ENCODE results near the gene ARID5A. TPM values are rescaled to one million over a fixed set of nuclear protein-coding genes. Genes with fewer than 3 reads are reported as not detected.
"Not testable (repeated sequence)": the region's sequence is repeated elsewhere in the genome, so short reads cannot be mapped to it uniquely, and the experiment has no call there.

The ARID5A gene
- total RNA-seq, 2 experiments from 2014 or later: 61.5 to 64.3 TPM

- Mint-ChIP-seq H3K9me3 (peaks cover 16% of the 10 kb centered on the region), H3K4me1 (ENCODE audit: low read depth) (peaks cover 44% of the 10 kb centered on the region), H3K27me3 (no peaks in the 10 kb centered on the region), H3K27ac (peak overlapping the region; percentile 20), H3K4me3 (no peak overlapping the region), H3K36me3 (ENCODE audit: low read depth) (peaks cover 13% of the 10 kb centered on the region)
- ATAC-seq (no peak), DNase-seq (no peak)
- intact Hi-C loops (cut with micrococcal nuclease): loop anchor here (5.0 kb wide), 1 partner anchor 44 kb away; the partner anchor contains the start of gene ARID5A
- TF ChIP-seq CTCF (IDR thresholded peaks at IDR 0.05): no peak
- POLR2A ChIA-PET: interaction anchor here (0.6 to 1.6 kb wide), 5 partner anchors 8 to 41 kb away, joined by 3 to 4 read pairs (median 3); no protein-coding TSS in a partner anchor
- CTCF ChIA-PET: interaction anchor here (0.8 to 2.2 kb wide), 5 partner anchors 12 to 86 kb away, joined by 3 to 14 read pairs (median 3); partner anchors contain the start of gene NEURL3
Observed at GRCh38 chr2:96493072-96493471, 43.5 kb upstream of the ARID5A start.

GRCh38 chr2:96494188-96494587 lies 42.4 kb upstream of the ARID5A start:
- DNase-seq (no peak), ATAC-seq (no peak)
- Mint-ChIP-seq H3K4me3 (no peak overlapping the region), H3K36me3 (ENCODE audit: low read depth) (peaks cover 13% of the 10 kb centered on the region), H3K4me1 (ENCODE audit: low read depth) (peaks cover 38% of the 10 kb centered on the region), H3K27ac (no peak overlapping the region), H3K27me3 (no peaks in the 10 kb centered on the region), H3K9me3 (peaks cover 16% of the 10 kb centered on the region)
- intact Hi-C loops (cut with micrococcal nuclease): loop anchor here (5.0 kb wide), 1 partner anchor 43 kb away; the partner anchor contains the start of gene ARID5A
- CTCF ChIA-PET: interaction anchor here (1.5 to 2.4 kb wide), 3 partner anchors 11 to 17 kb away, joined by 4 to 8 read pairs (median 8); partner anchors contain the start of gene NEURL3
- POLR2A ChIA-PET: interaction anchor here (0.8 to 1.5 kb wide), 2 partner anchors 10 to 18 kb away, joined by 3 to 4 read pairs; no protein-coding TSS in a partner anchor
- TF ChIP-seq CTCF (IDR thresholded peaks at IDR 0.05): no peak

GRCh38 chr2:96495982-96496629 lies 40.4 kb upstream of the ARID5A start:
- Mint-ChIP-seq H3K4me1 (ENCODE audit: low read depth) (peaks cover 32% of the 10 kb centered on the region), H3K27ac (peak overlapping the region; percentile 13), H3K4me3 (no peak overlapping the region), H3K27me3 (peaks cover 3% of the 10 kb centered on the region), H3K9me3 (peaks cover 16% of the 10 kb centered on the region), H3K36me3 (ENCODE audit: low read depth) (peaks cover 13% of the 10 kb centered on the region)
- no peak for DNase-seq
- POLR2A ChIA-PET: interaction anchor here (1.5 to 1.8 kb wide), 2 partner anchors 8 to 9 kb away, joined by 5 to 11 read pairs; partner anchors contain the start of gene NEURL3
- no peak for ATAC-seq
- no peak for TF ChIP-seq CTCF (IDR thresholded peaks at IDR 0.05)
- CTCF ChIA-PET: interaction anchor here (1.1 to 2.4 kb wide), 7 partner anchors 11 to 171 kb away, joined by 3 to 8 read pairs (median 6); no protein-coding TSS in a partner anchor
- intact Hi-C loops (cut with micrococcal nuclease): no loop called here

- intact Hi-C loops (cut with micrococcal nuclease): no loop called here
- Mint-ChIP-seq H3K4me1 (ENCODE audit: low read depth) (peaks cover 28% of the 10 kb centered on the region), H3K9me3 (peaks cover 16% of the 10 kb centered on the region), H3K27me3 (peaks cover 3% of the 10 kb centered on the region), H3K36me3 (ENCODE audit: low read depth) (peaks cover 13% of the 10 kb centered on the region), H3K4me3 (no peak overlapping the region), H3K27ac (no peak overlapping the region)
- DNase-seq (no peak), ATAC-seq (no peak)
- ChIA-PET CTCF (interaction anchor here (1.0 kb wide), 1 partner anchor 56 kb away, joined by 3 read pairs; no protein-coding TSS in a partner anchor), POLR2A (interaction anchor here (1.7 kb wide), 1 partner anchor 11 kb away, joined by 3 read pairs; no protein-coding TSS in a partner anchor)
- TF ChIP-seq CTCF (IDR thresholded peaks at IDR 0.05): no peak
Observed at GRCh38 chr2:96498021-96498431, 38.5 kb upstream of the ARID5A start.

- ATAC-seq; H3K4me3 Mint-ChIP-seq; H3K27ac Mint-ChIP-seq; intact Hi-C loops (cut with micrococcal nuclease); H3K27me3 Mint-ChIP-seq; DNase-seq: not testable (repeated sequence)
- Mint-ChIP-seq H3K4me1 (ENCODE audit: low read depth) (peaks cover 24% of the 10 kb centered on the region), H3K36me3 (ENCODE audit: low read depth) (peaks cover 13% of the 10 kb centered on the region), H3K9me3 (peaks cover 16% of the 10 kb centered on the region)
- POLR2A ChIA-PET: interaction anchor here (1.7 kb wide), 1 partner anchor 10 kb away, joined by 3 read pairs; no protein-coding TSS in a partner anchor
- CTCF ChIA-PET: interaction anchor here (1.0 kb wide), 1 partner anchor 55 kb away, joined by 3 read pairs; no protein-coding TSS in a partner anchor
Observed at GRCh38 chr2:96498611-96499010, 37.9 kb upstream of the ARID5A start.

Data from activated CD8-positive, alpha-beta T cell treated with anti-CD3 and anti-CD28 coated beads for 36 hours (primary cell).